Tibial artery (tissue), 4 donors: ENCODE measurements around the gene IKZF5.

Experiments
- DNase-seq, 2 donors: peaks; one replicate each; pipeline ENCODE4 v3.0.0-alpha.2; 2019
- H3K27ac ChIP-seq, 2 donors: fragments of 200-600 bp; sonication (generic) in 1 of 2; 1 replicate in 1 of 2; 2 replicates in 1 of 2; pipeline ENCODE4 v1.5.1; 2018 to 2019; ENCODE audit warnings: mild to moderate bottlenecking in 1 of 2
- H3K27me3 ChIP-seq, 2 donors: fragments of 200-600 bp; sonication (generic) in 1 of 2; one replicate each; pipeline versions ENCODE4 v1.5.1 to v1.6.0; 2016 to 2019
- H3K36me3 ChIP-seq, 3 donors: fragments of 200-600 bp; sonication (generic) in 2 of 3; one replicate each; pipeline ENCODE4 v1.5.1; 2016 to 2019; ENCODE audit warnings: mild to moderate bottlenecking in 2 of 3
- H3K4me1 ChIP-seq, 4 donors: fragments of 200-600 bp; sonication (generic) in 2 of 4; 1 replicate in 3 of 4; 2 replicates in 1 of 4; pipeline ENCODE4 v1.5.1; 2016 to 2019
- H3K4me3 ChIP-seq, 2 donors: fragments of 200-600 bp; sonication (generic) in 1 of 2; 1 replicate in 1 of 2; 2 replicates in 1 of 2; pipeline ENCODE4 v1.5.1; 2018 to 2019; ENCODE audit warnings: mild to moderate bottlenecking in 2 of 2
- H3K9me3 ChIP-seq, 3 donors: fragments of 200-600 bp; sonication (generic) in 1 of 3; one replicate each; pipeline ENCODE4 v1.5.1; 2016 to 2019
- intact Hi-C: fragments of 100-400 bp; cut with DNase I; formaldehyde crosslinking; loops from one replicate; pipeline ENCODE4 v1.15.0; 2023; ENCODE audit warnings: low total_unique reads
- TF ChIP-seq, protein P1 (sequence below), 2 experiments: fragments of 200-600 bp in 1 of 2; fragments of 450-650 bp in 1 of 2; IDR thresholded peaks; one replicate each; pipeline ENCODE4 v1.5.1; 2017 to 2019; ENCODE audit warnings: antibody characterized with exemption in 2 of 2, mild to moderate bottlenecking in 1 of 2, moderate library complexity in 1 of 2

IKZF5 gene, protein sequence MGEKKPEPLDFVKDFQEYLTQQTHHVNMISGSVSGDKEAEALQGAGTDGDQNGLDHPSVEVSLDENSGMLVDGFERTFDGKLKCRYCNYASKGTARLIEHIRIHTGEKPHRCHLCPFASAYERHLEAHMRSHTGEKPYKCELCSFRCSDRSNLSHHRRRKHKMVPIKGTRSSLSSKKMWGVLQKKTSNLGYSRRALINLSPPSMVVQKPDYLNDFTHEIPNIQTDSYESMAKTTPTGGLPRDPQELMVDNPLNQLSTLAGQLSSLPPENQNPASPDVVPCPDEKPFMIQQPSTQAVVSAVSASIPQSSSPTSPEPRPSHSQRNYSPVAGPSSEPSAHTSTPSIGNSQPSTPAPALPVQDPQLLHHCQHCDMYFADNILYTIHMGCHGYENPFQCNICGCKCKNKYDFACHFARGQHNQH

DNA sequence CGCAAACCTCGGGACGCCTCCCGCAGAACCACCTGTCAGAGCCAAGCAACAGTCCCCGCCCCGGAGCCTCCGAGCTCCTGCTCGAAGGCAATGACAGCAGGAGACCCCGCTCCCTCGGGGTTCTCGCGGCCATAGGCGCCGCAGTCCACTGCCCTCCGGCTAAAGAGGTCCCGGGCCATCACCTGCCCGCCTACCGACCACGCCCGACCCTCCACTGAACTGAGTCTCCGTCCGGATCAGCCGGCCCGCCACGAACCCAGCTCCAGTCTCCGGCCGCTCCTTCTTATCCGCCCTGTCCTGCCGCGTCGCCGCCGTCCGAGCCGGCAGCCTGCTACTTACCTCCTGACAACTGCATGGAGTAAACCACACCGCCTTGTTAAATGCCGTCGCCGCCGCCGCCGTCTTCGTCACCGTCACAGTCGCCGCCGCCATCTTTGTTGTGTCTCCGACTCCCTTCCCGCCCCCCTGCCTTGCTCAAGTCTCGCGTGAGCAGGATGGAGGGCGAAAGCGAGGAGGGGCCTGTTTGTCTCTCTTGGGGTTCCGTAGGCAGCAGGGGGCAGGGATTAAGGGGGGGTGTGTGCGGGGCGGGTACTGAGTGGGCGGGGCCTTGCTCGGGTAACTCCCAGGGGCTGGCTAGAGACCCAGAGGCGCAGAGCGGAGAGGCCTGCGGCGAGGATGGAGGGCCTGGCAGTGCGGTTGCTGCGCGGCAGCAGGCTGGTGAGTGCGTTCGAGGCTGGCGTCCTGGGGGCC is at the start of gene IKZF5, which contains the start of gene ACADSB:
Gene IKZF5, minus strand, starts transcription at position 441 of the 750 bp plus-strand sequence. CDS start 10,170 bp downstream, outside the sequence.
Gene ACADSB, plus strand, starts transcription at position 652 of the 750 bp plus-strand sequence. Its CDS starts 24 bp downstream, at position 676.
- Histone ChIP-seq H3K27me3 (no peaks in the 10 kb centered on the region), H3K36me3 (peaks cover 0 to 4% (median 0%) of the 10 kb centered on the region in 3 donors), H3K4me1 (peaks cover 0 to 49% (median 16%) of the 10 kb centered on the region in 4 donors), H3K4me3 (peak within 1 kb of the TSS; percentile 84 to 90), H3K9me3 (no peaks in the 10 kb centered on the region), H3K27ac (peak within 1 kb of the TSS; percentile 94)
- DNase-seq: peak; percentile 98
- TF ChIP-seq, protein P1, sequence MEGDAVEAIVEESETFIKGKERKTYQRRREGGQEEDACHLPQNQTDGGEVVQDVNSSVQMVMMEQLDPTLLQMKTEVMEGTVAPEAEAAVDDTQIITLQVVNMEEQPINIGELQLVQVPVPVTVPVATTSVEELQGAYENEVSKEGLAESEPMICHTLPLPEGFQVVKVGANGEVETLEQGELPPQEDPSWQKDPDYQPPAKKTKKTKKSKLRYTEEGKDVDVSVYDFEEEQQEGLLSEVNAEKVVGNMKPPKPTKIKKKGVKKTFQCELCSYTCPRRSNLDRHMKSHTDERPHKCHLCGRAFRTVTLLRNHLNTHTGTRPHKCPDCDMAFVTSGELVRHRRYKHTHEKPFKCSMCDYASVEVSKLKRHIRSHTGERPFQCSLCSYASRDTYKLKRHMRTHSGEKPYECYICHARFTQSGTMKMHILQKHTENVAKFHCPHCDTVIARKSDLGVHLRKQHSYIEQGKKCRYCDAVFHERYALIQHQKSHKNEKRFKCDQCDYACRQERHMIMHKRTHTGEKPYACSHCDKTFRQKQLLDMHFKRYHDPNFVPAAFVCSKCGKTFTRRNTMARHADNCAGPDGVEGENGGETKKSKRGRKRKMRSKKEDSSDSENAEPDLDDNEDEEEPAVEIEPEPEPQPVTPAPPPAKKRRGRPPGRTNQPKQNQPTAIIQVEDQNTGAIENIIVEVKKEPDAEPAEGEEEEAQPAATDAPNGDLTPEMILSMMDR (IDR thresholded peaks at IDR 0.05): no peak
- intact Hi-C loops: loop anchor here (1.0 to 5.0 kb wide), 2 partner anchors 28 to 144 kb away; partner anchors contain the start of genes BUB3 and PSTK

DNA sequence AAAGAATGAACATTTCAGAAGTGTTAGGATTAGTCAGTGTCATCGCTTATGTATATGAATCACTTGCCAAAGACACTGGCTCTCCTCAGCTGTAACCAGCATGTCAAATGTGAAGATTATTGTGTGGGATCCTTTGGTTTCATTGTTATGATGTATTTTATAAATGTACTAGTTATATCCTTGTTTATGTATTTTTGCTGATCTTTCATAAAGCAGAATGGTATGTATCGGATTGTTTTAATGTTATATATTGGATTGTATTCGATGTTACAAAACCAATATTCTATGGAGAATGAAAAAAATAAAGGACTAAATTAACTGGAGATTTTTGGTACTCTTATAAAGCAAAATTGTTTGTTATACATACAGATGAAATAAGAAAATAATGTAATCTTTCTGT is 49.4 kb upstream of the IKZF5 start:
- no peak overlapping the region for H3K27ac ChIP-seq
- H3K4me1 ChIP-seq: no peaks in the 10 kb centered on the region
- no peaks in the 10 kb centered on the region for H3K27me3 ChIP-seq
- H3K36me3 ChIP-seq: peaks cover 12 to 28% (median 22%) of the 10 kb centered on the region in 3 donors
- DNase-seq: no peak
- no peaks in the 10 kb centered on the region for H3K9me3 ChIP-seq
- H3K4me3 ChIP-seq: no peak overlapping the region
- TF ChIP-seq, protein P1 (IDR thresholded peaks at IDR 0.05): no peak
- intact Hi-C loops: no loop called here

DNA sequence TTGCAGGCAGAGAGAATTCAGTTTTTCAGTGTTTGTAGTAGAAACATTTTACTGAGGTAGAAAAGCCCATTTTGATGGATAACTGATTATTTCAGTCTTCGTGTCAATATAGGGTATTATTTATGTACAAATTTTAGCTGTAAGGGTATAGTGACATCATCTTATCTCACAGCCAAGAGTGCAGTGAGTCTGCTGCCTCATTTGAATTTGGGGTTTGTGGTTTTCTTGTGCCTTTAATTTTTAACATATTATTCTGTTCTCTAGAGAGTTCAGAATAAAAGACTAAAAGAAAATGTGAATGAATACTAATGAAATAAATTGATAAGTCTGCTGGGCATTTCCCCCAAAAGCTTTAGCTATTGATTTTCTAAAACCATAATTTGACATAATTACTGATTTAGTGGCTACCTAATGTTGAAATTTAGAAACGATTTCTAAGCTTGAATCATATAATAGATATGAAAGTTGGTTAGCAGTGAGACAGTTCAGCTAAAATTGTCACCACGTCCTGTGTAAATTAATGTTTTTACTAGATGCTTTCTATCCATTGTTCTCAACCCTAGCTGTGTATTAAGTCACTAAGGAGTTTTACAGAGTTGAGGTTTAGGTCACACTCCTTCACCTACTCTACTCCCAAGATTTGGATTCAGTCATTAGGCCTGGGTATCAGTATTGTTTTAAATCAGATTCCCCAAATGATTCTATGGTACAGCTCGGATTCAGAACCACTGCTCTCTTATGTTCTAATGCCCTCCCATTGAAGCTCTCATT is 37.6 kb upstream of the IKZF5 start:
- intact Hi-C loops: loop anchor here (5.0 kb wide), 1 partner anchor 511 kb away; no protein-coding TSS in a partner anchor
- TF ChIP-seq, protein P1 (IDR thresholded peaks at IDR 0.05): no peak

DNA sequence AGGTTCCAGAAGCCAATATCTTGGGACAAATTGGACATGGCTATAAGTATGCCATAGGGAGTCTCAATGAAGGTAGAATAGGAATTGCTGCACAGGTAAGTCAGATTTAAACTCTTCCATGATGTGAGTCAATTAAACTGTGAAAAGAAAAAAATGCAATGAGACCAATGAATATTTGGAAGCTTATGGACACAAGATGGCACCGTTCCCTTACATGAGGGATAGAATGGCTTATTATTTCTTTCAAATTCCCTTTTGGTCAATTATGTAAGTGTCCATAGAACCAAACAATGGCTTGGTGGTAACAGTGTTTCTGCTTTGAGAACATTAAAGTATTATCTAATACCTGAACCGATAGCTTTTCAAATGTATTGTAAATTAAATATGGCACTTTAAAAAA is 35.8 kb upstream of the IKZF5 start:
- H3K9me3 ChIP-seq: no peaks in the 10 kb centered on the region
- no peak overlapping the region for H3K27ac ChIP-seq
- TF ChIP-seq, protein P1 (IDR thresholded peaks at IDR 0.05): no peak
- no peak overlapping the region for H3K4me3 ChIP-seq
- peaks cover 34 to 67% (median 36%) of the 10 kb centered on the region in 3 donors for H3K36me3 ChIP-seq
- H3K27me3 ChIP-seq: no peaks in the 10 kb centered on the region
- intact Hi-C loops: no loop called here
- H3K4me1 ChIP-seq: no peaks in the 10 kb centered on the region
- no peak for DNase-seq

More for the DNA sequence above, 37.6 kb upstream of the IKZF5 start:
- Histone ChIP-seq H3K4me3 (no peak overlapping the region), H3K27ac (no peak overlapping the region), H3K9me3 (no peaks in the 10 kb centered on the region), H3K27me3 (no peaks in the 10 kb centered on the region), H3K36me3 (peaks cover 34 to 76% (median 40%) of the 10 kb centered on the region in 3 donors), H3K4me1 (no peaks in the 10 kb centered on the region)
- no peak for DNase-seq

DNA sequence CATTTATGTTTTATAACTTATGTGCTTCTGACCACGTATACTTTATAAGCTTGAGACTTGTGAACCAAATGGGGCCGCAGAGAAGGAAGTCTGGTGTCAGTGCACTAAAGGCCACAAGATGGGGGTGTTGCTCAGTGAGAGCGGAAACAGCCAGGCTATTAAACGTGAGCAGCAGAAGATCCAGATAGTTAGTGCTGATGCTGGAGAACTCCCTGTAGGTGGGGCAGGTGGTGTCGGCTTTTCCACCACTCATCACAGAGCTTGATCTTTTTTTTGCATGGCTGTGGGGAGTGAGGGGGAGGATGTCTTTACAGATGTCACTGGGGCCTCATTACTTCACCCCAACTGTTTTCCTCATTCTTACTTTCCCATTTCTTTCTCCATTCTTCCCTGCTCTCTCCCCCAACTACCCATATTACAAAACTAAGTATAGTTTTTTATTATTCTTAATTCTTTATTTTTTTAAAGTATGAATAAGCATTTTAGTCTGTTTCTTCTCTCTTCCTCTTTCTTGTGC is 34.9 kb upstream of the IKZF5 start:
- Histone ChIP-seq H3K36me3 (peaks cover 32 to 66% (median 34%) of the 10 kb centered on the region in 3 donors), H3K4me1 (no peaks in the 10 kb centered on the region), H3K27me3 (no peaks in the 10 kb centered on the region), H3K9me3 (no peaks in the 10 kb centered on the region), H3K4me3 (no peak overlapping the region), H3K27ac (no peak overlapping the region)
- TF ChIP-seq, protein P1 (IDR thresholded peaks at IDR 0.05): peak; percentile 38 to 42
- no peak for DNase-seq
- intact Hi-C loops: no loop called here
